Ureter (tissue), 1 donor: ENCODE results near the gene CHM. TPM values are rescaled to one million over a fixed set of nuclear protein-coding genes. Genes with fewer than 3 reads are reported as not detected.

Experiments
- DNase-seq: peaks from one replicate; pipeline ENCODE4 v3.0.0-alpha.2; 2020; ENCODE audit warnings: low spot score
- total RNA-seq: library from RNA; stranded (reverse); gene quantifications from one replicate; pipeline ENCODE4 v1.2.4, GENCODE V29; 2023
- donor health status: DM: yes; HTN: yes; CAD: no.

CHM gene
- total RNA-seq, 1 donor from 2014 or later: 25.8 TPM

DNA sequence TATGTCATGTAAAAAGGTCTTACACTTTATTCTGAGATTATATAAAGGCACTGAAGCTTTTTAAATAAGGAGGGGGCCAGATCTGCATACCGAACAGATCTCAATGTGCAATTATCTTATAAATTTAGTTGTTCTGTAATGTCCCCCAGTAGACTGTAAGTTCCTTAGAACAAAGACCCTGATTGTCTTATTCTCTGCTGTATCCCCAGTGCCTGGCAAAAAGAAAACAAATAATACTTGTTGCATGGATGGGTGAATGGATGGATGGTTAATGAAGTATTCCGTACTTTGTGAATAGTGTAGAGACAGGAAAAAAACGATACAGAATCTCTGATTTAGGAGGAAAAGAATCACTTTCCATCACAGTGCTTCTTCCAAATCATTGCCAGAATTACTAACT is 141.5 kb downstream of the CHM start:
- no peak for DNase-seq

DNA sequence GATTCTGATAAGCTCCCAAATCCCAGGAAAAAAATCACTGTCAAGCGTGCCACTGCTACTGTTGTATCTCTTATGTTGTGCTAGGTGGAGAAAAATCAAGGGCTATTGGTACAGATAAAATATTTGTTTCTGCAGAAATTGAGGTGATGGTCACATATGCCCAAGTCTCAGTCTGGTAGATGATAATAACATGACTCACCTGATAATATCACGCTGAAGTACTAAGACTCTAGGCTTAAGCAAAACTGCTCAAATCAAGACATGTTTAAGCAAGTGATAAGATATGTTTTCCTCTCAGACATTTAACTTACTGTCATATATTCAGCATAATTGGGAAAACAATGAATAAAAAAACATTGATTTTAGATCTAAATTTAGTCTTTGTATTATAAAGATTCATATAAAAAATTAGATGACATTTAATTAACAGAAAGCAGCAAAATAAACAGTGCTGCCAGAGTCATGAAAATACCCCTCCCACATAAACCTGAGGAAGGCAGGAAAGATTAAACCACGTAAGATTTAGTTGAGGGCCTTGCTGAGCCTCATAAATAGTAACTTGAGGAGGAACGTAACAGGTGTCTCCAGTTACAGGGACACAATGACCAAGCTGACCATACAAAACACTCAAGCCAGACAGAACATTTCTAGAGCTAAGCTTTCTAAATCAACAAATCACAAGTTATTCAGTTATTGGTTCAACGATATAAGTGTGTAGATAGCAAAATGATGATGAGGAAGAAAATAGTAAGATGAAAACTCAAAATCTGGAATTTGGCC is 143.5 kb downstream of the CHM start:
- DNase-seq: no peak

DNA sequence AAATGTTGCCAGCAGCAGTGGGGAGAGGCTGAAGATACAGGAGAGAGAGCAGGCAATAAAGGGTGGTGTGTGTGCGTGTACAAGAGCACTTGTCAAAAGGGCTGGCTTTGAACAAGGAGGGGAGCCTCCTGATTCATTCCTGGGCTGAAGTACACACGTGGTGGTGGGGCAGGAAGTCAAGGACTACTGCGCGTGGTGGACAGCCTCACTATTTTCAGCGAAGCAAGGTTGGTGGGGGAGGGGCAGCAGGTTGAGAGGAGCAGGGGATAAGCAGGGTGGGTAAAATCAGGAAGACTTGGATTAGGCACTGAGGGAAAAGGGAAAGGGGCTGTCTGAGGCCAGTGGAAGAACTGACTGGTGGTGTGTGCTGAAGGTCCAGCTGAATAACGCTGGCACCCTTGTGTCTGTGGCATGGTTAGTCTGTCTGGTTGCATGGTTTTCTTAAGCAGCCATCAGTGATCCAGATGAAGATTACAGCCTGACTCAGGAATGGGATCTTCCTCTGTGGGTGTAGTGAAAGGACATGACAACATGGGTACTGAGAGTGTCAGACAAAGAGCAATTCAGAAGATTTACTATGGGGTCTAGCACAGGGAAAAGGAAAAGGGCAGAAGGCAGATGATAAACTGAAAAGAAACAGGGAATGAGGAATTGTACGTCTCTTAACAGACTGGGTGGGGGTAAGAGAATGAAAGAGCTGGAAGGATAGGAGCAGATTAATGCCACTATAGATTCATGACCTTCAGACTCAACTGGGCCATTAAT is 149.8 kb downstream of the CHM start:
- DNase-seq: no peak

DNA sequence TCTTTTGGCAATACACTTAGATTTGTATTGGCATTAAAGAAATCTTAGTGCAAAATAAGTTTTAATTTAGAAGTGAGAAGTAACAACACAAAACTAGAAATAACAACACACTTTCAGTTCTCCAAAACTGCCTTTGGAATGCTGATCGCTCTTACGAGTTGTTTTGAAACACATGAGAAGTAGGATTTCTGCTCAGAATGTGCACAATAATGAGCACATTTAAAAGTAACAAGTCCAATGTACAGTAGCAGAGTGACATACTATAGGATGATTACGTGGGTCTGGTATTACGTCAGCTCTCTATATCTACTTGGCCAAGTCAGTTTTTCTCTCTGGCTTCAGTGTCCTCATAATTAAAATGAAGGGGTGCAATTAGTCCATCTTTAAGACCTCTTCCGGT is 164.8 kb downstream of the CHM start:
- DNase-seq: no peak

DNA sequence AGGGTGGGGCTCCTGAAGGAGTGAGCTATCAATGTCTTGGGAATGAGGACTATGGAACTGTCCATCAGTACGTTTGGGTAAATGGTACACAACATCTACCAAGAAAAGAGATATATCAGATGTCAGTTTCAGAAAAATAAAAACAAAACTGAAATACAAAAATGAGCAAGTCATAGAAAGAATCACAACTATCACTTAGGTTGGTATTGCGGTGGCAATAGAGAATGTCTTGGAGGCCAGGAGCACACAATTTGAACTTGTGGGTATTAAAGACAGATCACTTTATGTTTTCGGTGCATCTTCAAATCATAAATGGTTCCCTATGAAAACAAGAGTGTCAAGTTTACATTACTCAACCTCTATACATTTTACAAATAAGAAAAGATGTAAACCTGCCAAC is 176.8 kb downstream of the CHM start:
- no peak for DNase-seq

DNA sequence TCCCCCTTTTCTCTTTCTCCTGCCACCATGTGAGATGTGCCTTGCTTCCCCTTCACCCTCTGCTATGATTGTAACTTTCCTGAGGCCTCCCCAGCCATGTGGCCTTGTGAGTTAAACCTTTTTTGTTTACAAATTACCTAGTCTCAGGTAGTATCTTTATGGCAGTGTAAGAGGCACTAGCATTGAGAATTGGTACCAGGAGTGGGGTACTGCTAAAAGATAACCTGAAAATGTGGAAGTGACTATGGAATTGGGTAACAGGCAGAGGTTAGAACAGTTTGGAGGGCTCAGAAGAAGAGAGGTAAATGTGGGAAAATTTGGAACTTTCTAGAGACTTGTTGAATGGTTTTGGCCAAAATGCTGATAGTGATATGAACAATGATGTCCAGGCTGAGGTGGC is 182.0 kb downstream of the CHM start:
- DNase-seq: no peak

DNA sequence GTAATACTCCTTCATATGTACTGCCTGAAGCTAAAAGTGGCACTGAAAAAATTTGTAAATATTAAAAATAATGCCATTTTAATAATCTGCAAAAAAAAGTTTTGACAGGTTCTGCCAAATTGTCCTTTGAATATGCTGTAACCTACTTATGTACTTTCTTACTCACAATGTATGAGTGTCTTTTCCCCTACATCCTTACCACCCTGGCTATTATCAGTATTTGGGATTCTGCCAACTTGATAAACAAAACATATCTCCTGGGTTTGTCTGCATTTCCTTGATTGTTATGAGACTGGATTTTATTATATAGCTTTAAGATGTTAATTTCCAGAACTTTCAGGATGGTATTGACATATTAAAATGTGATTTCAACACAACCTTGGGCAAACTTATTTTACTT is 187.9 kb downstream of the CHM start:
- DNase-seq: no peak

DNA sequence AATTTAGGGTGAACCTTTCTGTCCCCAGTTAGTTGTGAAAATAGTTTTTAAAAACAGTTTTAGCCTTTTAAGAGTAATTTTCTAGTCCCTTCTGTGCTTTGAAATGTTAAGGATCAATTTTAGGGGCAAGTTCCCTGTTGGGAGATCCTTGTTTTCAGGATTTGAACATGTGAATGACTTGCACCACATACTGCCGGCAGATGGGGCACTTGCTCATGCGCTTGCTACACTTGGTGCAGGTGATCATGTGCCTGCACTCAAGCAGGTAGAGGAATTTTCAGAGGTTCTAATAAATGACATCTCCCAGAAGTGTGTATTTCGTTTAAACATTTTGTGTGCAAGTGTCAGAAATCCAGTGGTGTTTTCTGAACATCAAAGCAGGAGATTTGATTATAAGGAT is 195.9 kb downstream of the CHM start:
- no peak for DNase-seq

DNA sequence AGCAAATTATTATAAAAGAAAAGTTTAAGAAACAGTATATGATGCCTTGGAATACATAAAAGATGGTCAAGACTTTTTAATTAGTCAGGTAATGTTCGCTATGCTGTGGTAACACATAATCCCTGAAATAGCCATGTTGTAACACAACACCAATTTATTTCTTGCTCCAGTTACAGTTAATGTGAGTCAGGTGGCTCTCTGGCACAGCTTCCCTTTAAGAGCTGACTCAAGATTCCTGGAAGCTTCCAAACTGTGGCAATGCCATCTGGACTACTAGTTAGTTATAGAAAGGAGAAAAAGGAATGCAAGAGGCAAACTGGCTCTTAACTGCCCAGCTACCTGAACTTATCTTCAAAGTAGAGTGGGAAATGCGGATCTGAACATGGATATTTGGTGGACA is 210.5 kb downstream of the CHM start:
- DNase-seq: no peak

DNA sequence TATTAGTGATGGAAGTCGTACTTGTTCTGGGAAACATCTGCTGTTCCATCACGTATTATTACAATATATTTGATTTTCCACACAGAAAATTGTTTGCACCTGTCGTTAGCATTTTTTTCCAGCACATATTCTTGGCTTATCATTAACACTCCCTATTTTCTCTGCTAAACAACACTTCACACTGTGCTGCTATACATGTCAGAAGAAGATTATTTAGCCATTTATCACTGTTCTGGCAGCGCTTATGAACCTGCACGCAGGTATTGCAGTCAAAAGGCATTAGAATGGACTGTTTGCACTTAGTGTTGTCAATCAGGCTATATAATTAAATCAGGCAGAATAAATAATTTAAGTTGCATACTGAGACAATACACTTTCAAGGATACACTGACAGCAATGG is 218.6 kb downstream of the CHM start:
- no peak for DNase-seq

DNA sequence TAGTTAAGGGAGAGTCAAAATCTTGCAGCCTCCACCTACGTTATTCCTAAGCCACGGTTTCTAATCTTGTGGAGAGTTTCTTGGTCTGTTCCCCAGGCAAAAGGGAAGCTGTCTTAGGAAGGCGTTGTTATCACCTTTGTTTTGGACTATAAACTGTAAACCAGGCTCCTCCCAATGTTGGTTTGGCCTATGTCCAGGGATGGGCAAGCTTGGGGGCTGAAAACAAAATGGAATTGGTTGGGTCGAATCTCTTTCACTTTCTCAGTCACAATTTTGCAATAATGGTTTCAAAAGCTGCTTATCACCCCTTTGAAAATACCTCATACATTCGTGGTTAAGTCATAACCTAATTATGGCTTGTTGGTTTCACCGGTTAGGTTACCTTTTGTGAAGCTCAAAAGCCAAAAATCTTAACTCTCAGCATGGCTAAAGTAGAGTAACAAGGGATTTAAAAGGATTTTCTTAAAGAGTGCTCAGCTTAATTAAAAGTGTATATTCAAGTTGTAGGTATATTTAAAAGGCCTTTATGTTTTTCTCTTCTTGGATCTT is 232.1 kb downstream of the CHM start:
- no peak for DNase-seq

Other genes with a start within 250 kb of the CHM start
- 2.6 TPM for gene DACH2, start 100.9 kb upstream of the CHM start, total RNA-seq